Activated T-cell treated with anti-CD3 and anti-CD28 coated beads, Interleukin-2, amount 50 U/mL, for 48 hours (primary cell): ENCODE results near the gene SPATS2L.

Source experiments
- DNase-seq, 2 experiments: peaks; one replicate each; pipeline ENCODE4 v3.0.0-alpha.2; 2020

The SPATS2L gene, protein sequence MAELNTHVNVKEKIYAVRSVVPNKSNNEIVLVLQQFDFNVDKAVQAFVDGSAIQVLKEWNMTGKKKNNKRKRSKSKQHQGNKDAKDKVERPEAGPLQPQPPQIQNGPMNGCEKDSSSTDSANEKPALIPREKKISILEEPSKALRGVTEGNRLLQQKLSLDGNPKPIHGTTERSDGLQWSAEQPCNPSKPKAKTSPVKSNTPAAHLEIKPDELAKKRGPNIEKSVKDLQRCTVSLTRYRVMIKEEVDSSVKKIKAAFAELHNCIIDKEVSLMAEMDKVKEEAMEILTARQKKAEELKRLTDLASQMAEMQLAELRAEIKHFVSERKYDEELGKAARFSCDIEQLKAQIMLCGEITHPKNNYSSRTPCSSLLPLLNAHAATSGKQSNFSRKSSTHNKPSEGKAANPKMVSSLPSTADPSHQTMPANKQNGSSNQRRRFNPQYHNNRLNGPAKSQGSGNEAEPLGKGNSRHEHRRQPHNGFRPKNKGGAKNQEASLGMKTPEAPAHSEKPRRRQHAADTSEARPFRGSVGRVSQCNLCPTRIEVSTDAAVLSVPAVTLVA

DNA sequence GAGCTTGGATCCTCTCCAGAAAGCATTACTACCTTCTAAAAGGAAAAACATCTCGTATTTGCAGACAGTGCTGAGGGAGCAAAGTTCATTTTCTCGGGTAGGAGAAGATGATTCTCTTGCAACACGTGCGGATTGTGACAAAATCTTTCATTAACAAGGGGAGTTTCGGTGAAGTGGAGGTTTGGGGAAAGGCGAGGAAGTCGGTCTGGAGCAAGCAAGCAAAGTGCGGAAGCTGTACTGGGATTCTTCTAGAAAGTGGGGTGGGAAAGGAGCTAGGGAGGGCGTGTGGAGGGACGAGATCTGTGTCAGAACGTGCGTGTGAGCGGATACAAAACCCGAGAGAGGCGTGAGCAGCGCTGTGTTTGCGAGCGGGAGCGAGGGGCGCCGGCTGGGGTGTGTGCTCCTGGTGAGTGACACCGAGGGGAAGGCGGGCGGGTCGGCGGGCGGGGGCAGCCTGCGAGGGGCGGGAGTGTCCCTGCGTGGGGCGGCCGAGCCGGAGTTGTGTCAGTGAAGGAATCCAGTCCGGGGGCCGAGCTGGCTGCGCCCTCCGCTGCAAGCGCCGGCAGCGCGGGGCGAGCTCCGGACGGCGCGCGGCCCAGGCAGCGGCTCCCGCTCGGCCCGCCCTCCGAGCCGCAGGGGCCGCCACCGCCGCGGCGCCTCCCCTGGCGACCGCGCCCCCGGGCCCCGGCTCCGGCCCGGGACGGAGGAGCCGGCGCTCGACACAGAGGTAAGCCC, at the start of gene SPATS2L:
Gene SPATS2L (plus strand): TSS at position 498 of the 735 bp plus-strand sequence. CDS start 82,552 bp downstream, outside the sequence.
- DNase-seq = peak; percentile 69

DNA sequence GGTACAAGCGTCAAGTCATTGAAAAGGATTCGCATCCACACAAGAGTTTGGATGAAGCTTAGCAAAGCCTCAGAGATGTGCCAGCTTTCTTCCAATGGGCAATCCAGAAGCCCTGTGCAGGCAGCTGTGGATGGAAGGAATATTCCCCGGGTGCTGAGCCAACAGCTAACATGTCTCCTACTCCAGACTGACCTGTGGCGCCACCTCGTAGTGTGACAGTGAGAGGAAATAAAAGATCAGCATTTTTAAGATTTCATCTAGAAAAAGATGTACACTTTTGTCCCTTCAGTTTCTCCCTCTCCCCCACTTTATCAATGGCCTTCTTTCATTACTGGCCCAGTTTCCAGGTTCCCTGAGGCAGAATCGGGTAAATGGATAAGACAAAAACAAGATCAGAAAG, 48.9 kb upstream of the SPATS2L start:
- DNase-seq = no peak

DNA sequence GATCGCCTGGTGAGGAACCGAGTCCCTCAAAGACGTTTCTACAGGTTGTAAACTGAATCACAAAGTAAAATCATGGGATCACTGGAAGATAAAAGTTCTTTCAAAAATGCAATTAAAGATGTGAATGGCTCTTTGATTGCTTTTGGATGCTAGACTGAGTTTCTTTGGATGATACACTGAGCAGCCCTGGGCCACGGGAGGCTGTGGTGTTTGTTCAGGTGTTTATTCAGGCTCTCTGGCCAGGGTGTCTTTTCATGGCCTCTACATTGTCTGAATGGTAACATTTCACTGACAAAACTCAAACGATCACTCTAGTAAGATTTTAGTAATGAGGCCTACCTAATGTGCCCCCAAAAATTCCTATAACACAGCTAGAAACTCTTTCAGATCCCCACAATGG, 48.4 kb upstream of the SPATS2L start:
- DNase-seq = no peak

DNA sequence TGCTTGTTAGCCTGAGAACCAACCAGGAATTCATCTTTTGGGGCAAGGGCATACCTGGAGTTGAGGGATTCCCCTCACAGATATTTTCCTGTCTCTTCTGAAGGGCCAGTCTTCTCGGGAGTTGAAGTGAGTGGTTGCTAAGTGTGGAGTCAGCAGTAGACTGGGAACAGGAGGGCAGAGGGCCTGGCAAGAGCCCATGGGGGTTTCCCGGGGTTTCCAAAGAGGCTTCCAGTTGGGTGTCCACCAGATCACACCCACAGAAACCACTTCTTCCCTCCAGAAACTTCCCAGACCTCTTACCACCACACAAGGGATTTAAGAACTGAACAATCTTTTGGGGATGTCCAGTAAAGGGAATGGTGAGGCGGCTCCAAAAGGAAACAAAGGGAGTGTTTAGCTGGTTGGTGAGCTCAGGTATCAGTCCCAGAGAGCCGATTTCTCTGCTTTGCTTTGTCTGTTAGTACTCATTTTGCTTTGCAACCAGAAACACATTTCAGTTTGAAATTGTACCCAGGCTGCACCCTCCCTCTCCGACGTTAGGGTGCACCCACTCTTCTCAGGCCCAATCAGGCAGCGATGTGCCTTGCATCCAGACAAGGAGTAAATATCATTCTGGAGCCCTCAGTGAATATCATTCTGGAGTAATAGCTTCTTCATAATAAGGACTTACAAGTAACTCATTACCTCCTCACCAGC, 47.5 kb upstream of the SPATS2L start:
- no peak for DNase-seq

DNA sequence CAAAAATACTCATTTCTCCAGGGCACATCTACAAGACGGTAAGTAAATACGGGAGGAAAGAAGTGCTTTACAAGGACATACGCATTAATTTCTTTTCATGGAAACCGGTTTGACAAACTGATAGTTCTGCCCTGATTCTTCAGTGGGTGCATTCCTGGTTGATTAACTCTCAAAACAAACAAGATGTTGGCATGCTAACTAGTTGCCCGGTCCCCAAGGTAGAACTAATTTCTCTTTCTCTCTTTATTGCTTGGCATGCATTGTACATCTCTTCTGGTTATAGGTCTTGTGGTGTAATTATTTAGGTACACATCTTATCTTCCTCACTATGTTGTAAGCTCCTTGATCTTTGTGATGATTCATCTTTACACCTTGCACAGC, 46.9 kb upstream of the SPATS2L start:
- DNase-seq = no peak

DNA sequence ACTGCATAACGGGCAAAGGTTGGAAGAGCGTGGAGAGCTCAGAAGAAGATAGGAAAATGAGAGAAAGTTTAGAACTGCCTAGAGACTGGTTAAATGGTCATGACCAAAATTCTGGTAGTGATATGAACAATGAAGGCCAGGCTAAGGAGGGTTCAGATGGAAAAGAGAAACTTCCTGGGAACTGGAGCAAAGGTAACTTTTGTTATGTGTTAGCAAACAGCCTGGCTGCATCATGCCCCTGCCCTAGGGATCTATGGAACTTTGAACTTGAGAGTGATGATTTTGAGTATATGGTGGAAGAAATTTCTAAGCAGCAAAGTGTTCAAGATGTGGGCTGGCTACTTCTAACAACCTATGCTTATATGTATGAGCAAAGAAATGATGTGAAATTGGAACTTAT, 44.4 kb upstream of the SPATS2L start:
- DNase-seq = no peak

DNA sequence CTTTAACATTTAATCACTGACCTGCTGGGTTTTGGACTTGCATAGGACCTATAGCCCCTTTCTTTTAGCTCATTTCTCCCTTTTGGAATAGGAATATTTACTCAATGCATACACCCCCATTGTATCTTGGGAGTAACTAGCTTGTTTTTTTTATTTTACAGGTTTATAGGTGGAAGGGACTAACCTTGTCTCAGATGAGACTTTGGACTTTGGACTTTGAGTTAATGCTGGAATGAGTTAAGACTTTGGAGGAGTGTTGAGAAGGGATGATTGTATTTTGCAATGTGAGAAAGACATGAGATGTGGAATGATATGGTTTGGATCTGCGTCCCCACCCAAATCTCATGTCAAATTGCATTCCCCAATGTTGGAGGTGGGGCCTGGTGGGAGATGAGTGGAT, 43.2 kb upstream of the SPATS2L start:
- no peak for DNase-seq

DNA sequence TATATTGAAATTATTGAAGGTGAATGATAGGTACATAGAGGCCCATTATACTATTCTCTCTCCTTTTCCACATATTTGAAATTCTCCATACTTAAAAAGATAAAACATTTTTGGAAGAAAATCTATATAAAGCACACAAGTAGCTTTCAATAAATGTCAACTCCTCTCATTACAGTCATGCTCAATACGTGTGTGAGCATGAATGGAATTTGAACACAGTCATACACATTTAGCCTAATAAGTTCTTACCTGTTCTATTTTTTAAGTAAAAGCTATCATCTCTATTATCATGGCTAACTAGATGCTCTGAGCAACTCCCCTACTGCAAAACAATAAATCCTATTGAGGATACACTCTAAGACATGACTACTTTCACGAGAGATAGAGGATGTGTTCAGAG, 41.9 kb upstream of the SPATS2L start:
- no peak for DNase-seq

DNA sequence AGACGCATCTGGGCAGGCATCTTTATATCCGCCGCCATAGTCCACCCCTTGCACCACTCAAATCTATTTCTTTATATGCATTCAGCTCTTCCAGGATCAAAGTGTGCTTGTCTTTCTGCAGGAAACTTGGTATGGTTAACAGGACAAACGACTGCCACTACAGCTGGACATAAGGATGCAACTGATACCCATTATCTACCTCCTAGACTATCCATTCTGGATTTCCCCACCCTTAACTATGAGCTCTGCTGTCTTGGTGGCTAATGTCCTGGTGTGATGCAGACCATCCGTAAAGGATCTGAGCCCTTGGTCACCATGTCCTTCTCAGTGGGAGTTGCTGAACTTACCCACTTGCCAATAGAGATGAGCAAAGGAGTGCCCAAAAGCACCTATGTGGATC, 40.1 kb upstream of the SPATS2L start:
- no peak for DNase-seq

DNA sequence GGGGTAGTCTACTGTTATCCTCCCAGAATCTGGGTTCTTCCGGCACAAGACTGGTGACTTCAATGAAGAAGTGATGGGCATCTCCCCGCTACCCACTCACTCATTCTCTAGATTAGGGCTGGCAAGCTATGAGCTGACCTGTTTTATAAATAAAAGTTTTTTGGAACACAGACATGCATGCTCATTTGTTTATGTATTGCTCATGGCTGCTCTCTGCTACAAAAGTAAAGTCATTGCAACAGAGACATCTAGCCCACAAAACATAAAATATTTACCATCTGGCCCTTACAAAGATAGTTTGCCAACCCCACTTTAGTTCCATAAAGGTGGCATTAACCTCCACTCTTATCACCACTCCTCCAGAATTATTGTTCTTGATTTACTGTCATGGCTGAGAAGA, 39.1 kb upstream of the SPATS2L start:
- no peak for DNase-seq

DNA sequence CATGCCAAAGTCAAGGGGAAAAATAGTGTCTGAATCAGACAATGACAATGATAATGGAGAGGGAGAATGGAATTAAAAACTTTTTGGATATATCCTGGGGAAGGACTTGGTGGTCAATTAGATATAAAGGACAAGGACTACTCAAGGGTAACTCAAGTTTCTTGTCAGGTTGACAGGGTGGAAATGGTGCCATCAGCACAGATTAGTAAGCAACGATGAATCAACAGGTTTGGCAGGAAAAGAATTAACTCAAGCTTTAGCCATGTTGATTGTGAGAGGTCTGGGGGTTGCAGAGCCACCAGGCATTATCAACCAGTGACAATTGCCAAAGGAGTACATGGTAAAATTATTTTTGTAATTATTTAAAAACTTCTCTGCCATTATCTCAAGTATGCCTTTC, 35.8 kb upstream of the SPATS2L start:
- no peak for DNase-seq

DNA sequence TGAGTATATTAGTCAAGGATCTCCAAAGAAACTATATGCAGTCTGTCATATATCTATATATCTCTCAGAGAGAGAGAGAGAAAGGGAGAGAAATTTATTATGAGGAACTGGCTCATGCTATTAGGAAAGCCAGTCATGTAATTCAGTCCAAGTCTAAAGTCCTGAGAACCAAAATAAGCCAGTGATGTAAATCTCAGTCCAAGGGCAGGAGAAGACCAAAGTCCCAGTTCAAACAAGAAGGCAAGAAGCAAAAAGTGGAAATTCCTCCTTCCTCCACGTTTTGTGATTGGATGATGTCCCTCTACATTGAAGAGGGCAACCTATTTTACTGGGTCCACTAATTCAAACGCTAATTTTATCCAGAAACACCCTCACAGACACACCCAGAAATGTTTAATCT, 34.2 kb upstream of the SPATS2L start:
- no peak for DNase-seq

DNA sequence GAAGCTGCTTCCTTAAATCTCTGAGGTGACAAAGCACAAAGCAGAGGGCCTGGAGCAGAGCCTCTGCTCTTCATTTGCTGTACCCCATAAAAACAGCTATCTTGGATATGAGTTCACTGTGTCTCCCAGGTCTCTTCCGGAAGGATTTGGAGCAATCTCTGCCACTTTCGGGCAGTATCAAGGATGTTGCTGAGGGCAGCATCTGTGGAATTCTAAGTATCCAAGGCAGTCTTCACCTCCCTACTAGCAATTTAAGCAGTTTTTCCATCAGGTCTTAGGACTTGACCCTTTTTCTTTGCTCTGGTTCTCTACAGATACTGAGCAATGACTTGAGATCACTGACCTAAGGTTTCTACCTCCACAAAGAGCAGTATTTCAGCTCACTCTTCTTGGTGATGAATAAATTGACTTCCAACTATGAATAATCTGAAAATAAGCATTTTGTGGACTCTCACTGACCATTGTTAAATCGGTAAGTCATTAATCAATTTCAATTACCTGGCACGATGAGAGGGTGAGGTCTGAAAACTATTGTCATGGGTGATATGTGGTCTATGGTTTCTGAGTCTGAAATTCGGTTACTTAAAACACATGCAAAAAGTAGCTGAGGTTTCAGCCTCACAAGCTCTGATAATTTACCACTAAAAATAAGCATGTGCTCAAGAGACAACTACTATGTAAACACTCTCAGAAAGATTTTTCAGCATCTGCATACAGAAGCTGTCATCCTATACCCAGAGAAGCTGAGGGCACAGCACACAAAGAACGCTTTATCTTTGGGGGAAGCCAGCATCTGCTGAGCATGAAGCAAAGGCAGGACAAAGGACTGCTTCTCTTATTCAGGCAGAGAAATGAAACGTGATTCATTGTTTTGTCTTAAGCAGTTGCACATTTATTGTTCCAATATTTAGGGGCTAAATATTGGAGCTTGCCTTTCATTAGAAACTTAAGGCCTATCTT, 32.1 kb upstream of the SPATS2L start:
- DNase-seq = no peak

DNA sequence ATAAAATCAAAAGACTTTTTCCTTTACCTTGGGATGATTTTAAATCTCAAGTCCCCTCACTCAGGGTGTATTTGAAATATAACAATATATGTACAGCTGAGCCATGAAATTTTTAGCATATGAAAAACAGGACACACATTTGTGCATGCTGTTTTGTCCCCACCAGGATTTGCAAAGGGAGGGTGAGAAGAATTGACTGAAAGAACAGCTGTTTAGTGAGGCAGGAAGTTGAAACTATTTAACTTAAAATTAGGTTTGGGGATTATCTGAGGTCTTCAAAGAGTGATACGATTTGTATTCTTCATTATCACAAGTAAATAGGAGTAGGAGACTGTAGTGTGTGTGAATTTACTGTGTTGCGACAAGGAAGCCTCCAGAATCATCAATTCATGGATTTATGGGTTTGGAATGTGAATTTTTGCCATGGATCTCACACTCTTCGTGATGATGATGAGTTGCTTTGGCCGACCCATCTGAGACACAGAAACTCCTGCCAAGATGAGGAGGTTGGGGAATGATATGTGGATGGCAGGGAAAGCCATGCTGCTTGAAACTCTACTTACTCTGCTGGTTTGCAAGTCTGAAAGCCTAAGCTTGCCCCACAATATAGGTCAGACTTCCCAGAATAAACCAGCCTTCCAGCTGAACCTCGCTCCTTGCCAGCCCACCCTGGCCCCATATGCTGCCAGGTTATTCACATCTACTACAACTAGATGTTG, 31.0 kb upstream of the SPATS2L start:
- DNase-seq = no peak

DNA sequence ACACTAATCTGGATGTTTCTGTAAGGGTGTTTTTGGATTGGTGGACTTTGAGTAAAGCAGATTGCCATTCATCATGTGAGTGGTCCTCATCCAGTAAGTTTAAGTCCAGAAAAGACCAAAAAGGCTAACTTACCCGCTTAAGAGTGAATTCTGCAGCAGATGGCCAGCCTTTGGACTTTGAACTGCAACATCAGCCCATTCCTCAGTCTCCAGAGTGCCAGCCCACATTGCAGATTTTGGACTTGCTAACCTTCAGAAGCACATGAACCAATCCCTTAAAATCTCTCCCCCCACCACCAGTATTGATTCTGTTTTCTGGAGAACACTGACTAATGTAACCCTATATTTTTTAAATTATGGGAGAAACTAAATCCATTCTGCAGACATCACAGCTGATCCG, 30.0 kb upstream of the SPATS2L start:
- no peak for DNase-seq

DNA sequence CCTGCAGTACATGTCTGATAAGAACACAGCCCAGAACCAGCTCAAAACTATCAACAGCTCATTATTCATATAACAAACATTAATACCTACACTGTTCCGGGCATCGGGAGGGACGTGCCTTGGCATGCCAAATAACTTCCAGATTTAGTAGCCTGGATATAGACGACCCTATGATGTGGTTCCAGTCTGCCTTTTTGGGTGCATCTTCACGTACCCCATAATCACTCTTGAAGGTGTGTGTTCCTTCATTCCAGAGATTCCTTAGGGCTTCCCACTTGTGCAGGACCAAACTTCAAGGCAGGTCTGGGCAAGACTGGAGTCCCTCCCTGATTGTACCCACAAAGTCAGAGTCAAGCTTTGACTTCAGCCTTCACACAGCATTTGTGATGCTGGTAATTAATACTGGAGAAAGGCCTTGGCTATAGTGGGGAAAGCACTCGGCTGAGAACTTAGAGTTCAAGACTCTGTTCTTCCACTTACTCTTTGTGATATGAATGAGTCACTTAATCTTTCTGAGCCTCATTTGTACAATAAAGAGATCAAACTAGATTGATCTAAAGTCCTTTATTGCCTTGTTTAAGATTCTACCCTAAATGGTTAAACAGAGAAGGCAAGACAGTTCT, 27.7 kb upstream of the SPATS2L start:
- DNase-seq = no peak

DNA sequence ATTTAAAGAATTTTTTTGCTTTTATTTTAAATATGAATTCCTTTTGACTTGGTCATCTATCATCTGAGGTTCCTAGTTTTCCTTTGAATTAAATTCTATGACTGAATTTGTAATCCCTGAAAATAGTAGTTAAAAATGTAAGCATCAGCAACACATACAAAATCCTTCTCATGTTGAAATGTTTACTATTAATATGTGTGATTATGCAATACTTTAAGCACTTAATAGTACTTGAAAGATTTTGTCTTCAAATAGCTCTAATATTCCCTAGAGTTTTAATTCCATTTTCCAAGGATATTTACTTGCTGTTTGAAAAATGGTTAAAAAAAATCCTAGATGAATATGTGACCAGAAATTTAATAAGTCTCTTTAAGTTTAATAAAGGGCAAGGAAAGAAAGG, 26.6 kb upstream of the SPATS2L start:
- DNase-seq = no peak

DNA sequence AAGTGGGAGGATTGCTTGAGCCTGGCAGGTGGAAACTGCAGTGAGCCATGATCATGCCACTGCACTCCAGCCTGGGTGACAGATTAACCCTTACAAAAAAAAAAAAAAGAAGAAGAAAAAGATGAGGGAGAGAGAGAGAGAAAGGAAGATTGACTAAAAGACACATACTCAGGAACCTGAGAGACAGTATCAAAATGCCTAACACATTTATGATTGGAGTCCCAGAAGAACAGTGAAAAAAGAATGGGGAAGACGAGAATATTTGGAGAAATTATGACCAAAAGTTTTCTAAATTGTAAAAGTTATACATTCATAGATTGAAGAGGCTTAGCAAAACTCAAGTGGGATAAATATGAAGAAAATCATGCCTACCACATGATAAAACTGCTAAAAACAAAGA, 19.9 kb upstream of the SPATS2L start:
- DNase-seq = no peak

DNA sequence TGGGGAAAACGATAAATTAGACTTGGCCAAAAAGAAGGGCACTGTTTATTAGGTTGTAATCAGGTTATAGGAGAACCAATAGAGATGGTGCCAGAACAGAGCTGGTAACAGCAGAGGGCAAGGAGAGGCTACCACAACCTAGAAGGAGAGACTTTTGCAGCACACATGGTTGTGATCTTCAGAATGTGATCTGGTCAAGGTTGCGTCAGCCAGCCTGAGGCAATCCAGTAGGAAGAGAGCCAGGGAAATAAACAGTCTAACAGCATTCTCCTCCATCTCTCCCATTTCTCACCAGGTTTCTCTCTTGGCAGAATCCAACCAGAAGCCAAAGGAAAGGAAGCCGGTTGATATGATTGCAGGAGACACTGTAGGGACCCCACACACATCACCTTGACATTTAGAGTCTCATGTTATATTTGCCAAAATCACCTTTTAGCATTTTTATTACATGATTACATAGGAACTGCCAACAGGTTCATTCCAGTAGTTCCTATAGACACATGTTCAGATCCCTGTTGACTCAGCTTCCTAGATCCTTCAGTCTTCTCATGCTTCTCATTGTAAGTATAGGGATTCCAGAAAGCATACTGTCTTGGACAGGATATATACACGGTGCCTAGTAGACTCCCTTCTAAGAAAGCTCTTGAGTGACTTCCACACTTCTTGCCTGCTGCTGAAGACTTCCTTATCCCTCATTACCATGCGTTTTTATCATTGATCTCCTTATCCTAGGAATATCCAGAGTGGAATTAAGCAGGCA, 17.6 kb upstream of the SPATS2L start:
- no peak for DNase-seq

DNA sequence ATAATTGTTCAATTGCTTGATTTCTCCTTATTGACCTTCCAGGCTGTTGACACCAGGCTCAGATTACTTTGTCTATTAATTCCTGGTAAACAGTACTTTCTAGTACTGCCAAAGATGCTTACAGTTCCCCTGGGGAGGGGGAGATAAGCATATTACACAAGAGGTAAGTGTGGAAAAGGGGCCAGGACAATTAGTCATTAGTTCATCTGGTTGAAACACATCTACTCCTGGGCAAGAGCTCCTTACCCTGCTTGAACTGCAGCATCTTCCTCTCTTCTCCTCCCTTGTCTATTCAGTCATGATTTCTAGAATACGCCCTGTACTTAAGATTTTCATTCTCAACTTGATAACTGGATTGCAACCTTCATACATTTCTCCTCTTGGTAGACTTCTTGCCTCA, 10.4 kb upstream of the SPATS2L start:
- DNase-seq = no peak
